AG09319 (cell line): ENCODE results near the gene DIAPH2.

Experiments used
- DNase-seq: peaks from one replicate; pipeline ENCODE4 v3.0.0-alpha.2; 2010; ENCODE audit warnings: low read depth; ENCODE audit errors: extremely low read depth
- TF ChIP-seq, protein P1 (sequence below): IDR thresholded peaks from 2 replicates; pipeline ENCODE4 v1.5.1; 2011; ENCODE audit warnings: low read depth, mild to moderate bottlenecking, inconsistent platforms, low read length, moderate library complexity

DIAPH2 gene

GRCh38 chrX:97159916-97160800, 475.5 kb downstream of the DIAPH2 start:
- no peak for DNase-seq
- TF ChIP-seq, protein P1, sequence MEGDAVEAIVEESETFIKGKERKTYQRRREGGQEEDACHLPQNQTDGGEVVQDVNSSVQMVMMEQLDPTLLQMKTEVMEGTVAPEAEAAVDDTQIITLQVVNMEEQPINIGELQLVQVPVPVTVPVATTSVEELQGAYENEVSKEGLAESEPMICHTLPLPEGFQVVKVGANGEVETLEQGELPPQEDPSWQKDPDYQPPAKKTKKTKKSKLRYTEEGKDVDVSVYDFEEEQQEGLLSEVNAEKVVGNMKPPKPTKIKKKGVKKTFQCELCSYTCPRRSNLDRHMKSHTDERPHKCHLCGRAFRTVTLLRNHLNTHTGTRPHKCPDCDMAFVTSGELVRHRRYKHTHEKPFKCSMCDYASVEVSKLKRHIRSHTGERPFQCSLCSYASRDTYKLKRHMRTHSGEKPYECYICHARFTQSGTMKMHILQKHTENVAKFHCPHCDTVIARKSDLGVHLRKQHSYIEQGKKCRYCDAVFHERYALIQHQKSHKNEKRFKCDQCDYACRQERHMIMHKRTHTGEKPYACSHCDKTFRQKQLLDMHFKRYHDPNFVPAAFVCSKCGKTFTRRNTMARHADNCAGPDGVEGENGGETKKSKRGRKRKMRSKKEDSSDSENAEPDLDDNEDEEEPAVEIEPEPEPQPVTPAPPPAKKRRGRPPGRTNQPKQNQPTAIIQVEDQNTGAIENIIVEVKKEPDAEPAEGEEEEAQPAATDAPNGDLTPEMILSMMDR, result no peak

- TF ChIP-seq, protein P1, result no peak
- DNase-seq, result no peak
Measured at GRCh38 chrX:97167333-97167732, 482.7 kb downstream of the DIAPH2 start.

GRCh38 chrX:97168646-97169045, 484.0 kb downstream of the DIAPH2 start:
- DNase-seq, result no peak
- TF ChIP-seq, protein P1, result no peak

DNA sequence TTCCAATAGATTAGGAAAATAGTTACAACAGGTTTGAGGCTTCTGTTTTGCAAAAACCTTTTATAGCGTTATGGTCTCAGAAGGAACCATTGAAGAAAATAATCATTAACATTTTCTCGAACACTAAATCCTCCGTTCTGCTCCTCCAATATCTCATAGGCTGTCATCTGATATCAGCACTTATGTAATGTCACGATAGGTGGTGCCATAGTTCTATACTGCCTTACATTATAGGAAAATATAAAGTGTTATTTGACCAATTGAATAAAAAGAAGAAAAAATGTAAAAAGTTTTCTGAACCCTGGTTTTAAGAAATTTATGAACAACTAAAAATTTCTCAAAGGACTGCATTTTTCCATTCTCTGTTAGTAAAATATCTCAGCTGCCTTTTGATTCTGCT, 490.5 kb downstream of the DIAPH2 start:
- DNase-seq, result no peak
- TF ChIP-seq, protein P1, result no peak

GRCh38 chrX:97189668-97190067, 505.0 kb downstream of the DIAPH2 start:
- TF ChIP-seq, protein P1, result no peak
- DNase-seq, result no peak

DNA sequence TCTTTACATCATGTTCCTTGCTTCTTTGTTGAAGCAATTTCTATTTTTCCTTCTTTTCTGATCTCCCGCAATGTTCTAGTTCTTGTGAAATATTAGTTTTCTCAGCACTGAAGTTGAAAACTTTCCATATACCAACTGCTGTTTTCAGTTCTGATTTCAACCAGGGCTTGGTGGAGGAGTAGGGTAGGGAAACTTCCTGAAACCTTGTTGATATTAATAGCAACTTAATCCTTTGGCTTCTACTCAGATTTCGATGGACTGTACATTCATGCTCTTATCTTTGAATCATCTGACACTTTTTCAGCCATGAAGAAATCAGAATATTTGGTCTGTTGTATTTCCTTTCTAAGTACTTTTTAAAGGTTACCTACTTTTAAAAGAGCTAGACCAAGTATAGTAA, 514.9 kb downstream of the DIAPH2 start:
- TF ChIP-seq, protein P1, result no peak
- peak; percentile 2 for DNase-seq

GRCh38 chrX:97200454-97200853, 515.8 kb downstream of the DIAPH2 start:
- no peak for DNase-seq
- TF ChIP-seq, protein P1, result no peak
